Heart left ventricle (tissue), 13 donors: ENCODE measurements around the gene SETBP1.

Experiments used
- CTCF ChIP-seq, 12 donors: fragments of 200-600 bp; sonication (generic) in 4 of 12; IDR thresholded peaks; one replicate each; pipeline versions ENCODE4 v1.5.0 to v1.8.0; 2018 to 2022; ENCODE audit warnings: antibody characterized with exemption in 12 of 12, mild to moderate bottlenecking in 5 of 12
- POLR2A ChIP-seq, 2 donors: fragments of 450-650 bp; IDR thresholded peaks; one replicate each; pipeline ENCODE4 v1.6.1; 2017; ENCODE audit warnings: antibody characterized with exemption in 2 of 2, mild to moderate bottlenecking in 2 of 2, moderate library complexity in 2 of 2
- donor health status: ischemic (EF 13 %, LVEDD 7.1; RV severe dilation, severe dysfunction).
- donor health status: DM: no; HTN: yes; CAD: no.
- donor health status: DM: no; HTN: no; CAD: no.
- donor health status: ischemic (EF 25% LVEDD 6.9; RV normal size, moderate dysfunction).
- donor health status: ischemic (EF 25% LVEDD 5.7; RV mildly dilated, moderate dysfunction).
- donor health status: ischemic (EF 35%, LVEDD 5.7; RV mildly dilated, moderate dysfunction).
- donor health status: nonischemic (EF 11% LVEDD 7.7; RV severe dilation, severe dysfunction).
- donor health status: DM: yes; HTN: yes; CAD: no.
- donor health status: PGD.
- donor health status: ischemic (EF 29% LVEDD 5.4; RV normal size, mild dysfunction).
- donor health status: nonischemic (EF 23%, LVEDD 6.1; RV moderate dilation, normal function).

- TF ChIP-seq CTCF (IDR thresholded peaks at IDR 0.05) (no peak), POLR2A (IDR thresholded peaks at IDR 0.05) (no peak)
These were observed 328.2 kb downstream of the SETBP1 start for GRCh38 chr18:45008694-45009413.
